Neural progenitor cell (in vitro differentiated cells): ENCODE results near the gene CD19. TPM values are rescaled to one million over a fixed set of nuclear protein-coding genes. Genes with fewer than 3 reads are reported as not detected.
"Not testable (repeated sequence)": the region's sequence is repeated elsewhere in the genome, so short reads cannot be mapped to it uniquely, and the experiment has no call there.

ENCODE experiments used
- DNase-seq: peaks from one replicate; pipeline ENCODE4 v3.0.0-alpha.2; 2016; ENCODE audit warnings: low spot score
- H2AFZ ChIP-seq: fragments of 200-600 bp; sonication (generic); replicated peaks from 2 replicates; pipeline ENCODE4 v1.6.1; 2016; ENCODE audit warnings: antibody characterized with exemption
- H3F3A ChIP-seq: fragments of 200-600 bp; sonication (generic); 2 replicates; pipeline ENCODE4 v1.6.1; 2016; ENCODE audit warnings: antibody characterized with exemption, low read depth
- H3K27ac ChIP-seq: fragments of 200-600 bp; sonication (generic); 2 replicates; pipeline ENCODE4 v1.5.1; 2016; ENCODE audit warnings: mild to moderate bottlenecking
- H3K27me3 ChIP-seq: fragments of 200-600 bp; sonication (generic); 2 replicates; pipeline ENCODE4 v1.6.1; 2016; ENCODE audit warnings: mild to moderate bottlenecking, moderate library complexity
- H3K36me3 ChIP-seq: fragments of 200-600 bp; sonication (generic); 2 replicates; pipeline ENCODE4 v1.5.1; 2016
- H3K4me1 ChIP-seq: fragments of 200-600 bp; sonication (generic); 2 replicates; pipeline ENCODE4 v1.6.1; 2016; ENCODE audit warnings: mixed run types
- H3K4me2 ChIP-seq: fragments of 200-600 bp; sonication (generic); 2 replicates; pipeline ENCODE4 v1.6.1; 2016
- H3K4me3 ChIP-seq: fragments of 200-600 bp; sonication (generic); 2 replicates; pipeline ENCODE4 v1.5.1; 2016
- H3K79me2 ChIP-seq: fragments of 200-600 bp; sonication (generic); 2 replicates; pipeline ENCODE4 v1.6.1; 2016; ENCODE audit warnings: low read depth
- H3K9ac ChIP-seq: fragments of 200-600 bp; sonication (generic); 2 replicates; pipeline ENCODE4 v1.6.1; 2016
- H3K9me3 ChIP-seq: fragments of 200-600 bp; sonication (generic); 2 replicates; pipeline ENCODE4 v1.5.1; 2016; ENCODE audit warnings: low read depth
- H4K20me1 ChIP-seq: fragments of 200-600 bp; sonication (generic); 2 replicates; pipeline ENCODE4 v1.6.1; 2016; ENCODE audit warnings: low read depth
- H3K27ac Mint-ChIP-seq: 3 replicates; pipeline ENCODE4 v1.8.0; 2021; ENCODE audit warnings: mixed read lengths
- H3K27me3 Mint-ChIP-seq: 2 replicates; pipeline ENCODE4 v1.8.0; 2022; ENCODE audit warnings: low read depth, mild to moderate bottlenecking, inconsistent platforms, moderate library complexity, mixed read lengths; ENCODE audit not compliant: insufficient read depth
- H3K36me3 Mint-ChIP-seq: 3 replicates; pipeline ENCODE4 v1.8.0; 2021; ENCODE audit warnings: mixed read lengths
- H3K4me1 Mint-ChIP-seq: 3 replicates; pipeline ENCODE4 v1.8.0; 2021; ENCODE audit warnings: mixed read lengths
- H3K4me3 Mint-ChIP-seq: 3 replicates; pipeline ENCODE4 v1.8.0; 2021; ENCODE audit warnings: mild to moderate bottlenecking, moderate library complexity, mixed read lengths
- H3K9me3 Mint-ChIP-seq: 3 replicates; pipeline ENCODE4 v1.8.0; 2020; ENCODE audit warnings: mixed read lengths
- EZH2 ChIP-seq: fragments of 200-600 bp; sonication (generic); IDR thresholded peaks from 2 replicates; pipeline ENCODE4 v1.6.1; 2017; ENCODE audit warnings: antibody characterized with exemption, mild to moderate bottlenecking, moderate library complexity
- EZH2phosphoT487 ChIP-seq: fragments of 200-600 bp; sonication (generic); IDR thresholded peaks from 2 replicates; pipeline ENCODE4 v1.6.1; 2017; ENCODE audit warnings: antibody characterized with exemption
- total RNA-seq: library from RNA; depleted of rRNA; stranded (reverse); fragments of >200 nt; gene quantifications from 2 replicates; pipeline ENCODE4 v1.2.3, GENCODE V29; 2015; ENCODE audit warnings: low replicate concordance
- TF ChIP-seq, protein P1 (sequence below): fragments of 200-600 bp; sonication (generic); IDR thresholded peaks from 2 replicates; pipeline ENCODE4 v1.5.1; 2017; ENCODE audit warnings: antibody characterized with exemption, mild to moderate bottlenecking

Gene CD19
- total RNA-seq, 1 donor from 2014 or later = not detected

DNA sequence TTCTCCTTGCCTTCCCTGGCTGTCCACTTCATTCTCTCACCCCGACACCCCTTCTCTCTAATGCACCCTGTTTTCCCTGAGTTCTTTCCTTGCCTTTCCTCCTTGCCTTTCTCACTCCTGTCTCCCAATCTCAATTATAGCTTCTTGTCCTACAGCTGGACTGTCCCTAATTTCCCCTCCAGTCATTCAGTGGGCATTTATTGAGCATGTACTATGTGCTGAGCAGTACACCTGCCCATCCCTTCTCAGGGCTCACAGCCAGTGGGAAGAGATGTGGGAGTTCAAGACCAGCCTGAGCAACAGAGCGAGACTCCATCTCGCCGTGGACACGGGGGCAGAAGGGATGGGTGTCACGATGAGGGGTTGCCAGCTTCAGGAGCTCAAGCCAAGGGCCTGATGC lies 47.7 kb upstream of the CD19 start:
- Mint-ChIP-seq H3K4me3 (no peak overlapping the region), H3K27me3 (peaks cover 10% of the 10 kb centered on the region), H3K9me3 (no peaks in the 10 kb centered on the region), H3K36me3 (no peaks in the 10 kb centered on the region), H3K27ac (peak overlapping the region; percentile 24), H3K4me1 (peaks cover 34% of the 10 kb centered on the region)
- Histone ChIP-seq H3K4me1 (peaks cover 12% of the 10 kb centered on the region), H4K20me1 (no peaks in the 10 kb centered on the region), H3F3A (peaks cover 22% of the 10 kb centered on the region), H3K9me3 (no peaks in the 10 kb centered on the region), H3K4me3 (no peak overlapping the region), H3K4me2 (no peak overlapping the region), H2AFZ (no peak overlapping the region), H3K27ac (no peak overlapping the region), H3K79me2 (peaks cover 4% of the 10 kb centered on the region), H3K27me3 (peaks cover 5% of the 10 kb centered on the region), H3K9ac (no peak overlapping the region), H3K36me3 (no peaks in the 10 kb centered on the region)
- no peak for DNase-seq
- no peak for TF ChIP-seq EZH2phosphoT487
- TF ChIP-seq, protein P1, sequence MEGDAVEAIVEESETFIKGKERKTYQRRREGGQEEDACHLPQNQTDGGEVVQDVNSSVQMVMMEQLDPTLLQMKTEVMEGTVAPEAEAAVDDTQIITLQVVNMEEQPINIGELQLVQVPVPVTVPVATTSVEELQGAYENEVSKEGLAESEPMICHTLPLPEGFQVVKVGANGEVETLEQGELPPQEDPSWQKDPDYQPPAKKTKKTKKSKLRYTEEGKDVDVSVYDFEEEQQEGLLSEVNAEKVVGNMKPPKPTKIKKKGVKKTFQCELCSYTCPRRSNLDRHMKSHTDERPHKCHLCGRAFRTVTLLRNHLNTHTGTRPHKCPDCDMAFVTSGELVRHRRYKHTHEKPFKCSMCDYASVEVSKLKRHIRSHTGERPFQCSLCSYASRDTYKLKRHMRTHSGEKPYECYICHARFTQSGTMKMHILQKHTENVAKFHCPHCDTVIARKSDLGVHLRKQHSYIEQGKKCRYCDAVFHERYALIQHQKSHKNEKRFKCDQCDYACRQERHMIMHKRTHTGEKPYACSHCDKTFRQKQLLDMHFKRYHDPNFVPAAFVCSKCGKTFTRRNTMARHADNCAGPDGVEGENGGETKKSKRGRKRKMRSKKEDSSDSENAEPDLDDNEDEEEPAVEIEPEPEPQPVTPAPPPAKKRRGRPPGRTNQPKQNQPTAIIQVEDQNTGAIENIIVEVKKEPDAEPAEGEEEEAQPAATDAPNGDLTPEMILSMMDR = no peak
- no peak for TF ChIP-seq EZH2

GRCh38 chr16:28886945-28887344 lies 44.8 kb upstream of the CD19 start:
- no peak overlapping the region for H3K27ac Mint-ChIP-seq
- Histone ChIP-seq H2AFZ (no peak overlapping the region), H3K4me3 (no peak overlapping the region), H3K9me3 (no peaks in the 10 kb centered on the region), H3K27me3 (no peaks in the 10 kb centered on the region), H3K9ac (no peak overlapping the region), H3K79me2 (no peaks in the 10 kb centered on the region), H4K20me1 (no peaks in the 10 kb centered on the region), H3K27ac (no peak overlapping the region), H3K36me3 (no peaks in the 10 kb centered on the region), H3F3A (no peaks in the 10 kb centered on the region), H3K4me2 (no peak overlapping the region), H3K4me1 (no peaks in the 10 kb centered on the region)
- DNase-seq = no peak
- H3K36me3 Mint-ChIP-seq = peaks cover under 1% of the 10 kb centered on the region
- no peaks in the 10 kb centered on the region for H3K9me3 Mint-ChIP-seq
- H3K27me3 Mint-ChIP-seq = peaks cover 7% of the 10 kb centered on the region
- peaks cover 22% of the 10 kb centered on the region for H3K4me1 Mint-ChIP-seq
- H3K4me3 Mint-ChIP-seq = no peak overlapping the region
- TF ChIP-seq EZH2 (no peak), EZH2phosphoT487 (no peak)
- TF ChIP-seq, protein P1 = no peak

- not testable (repeated sequence) for H3K9me3 ChIP-seq, H4K20me1 ChIP-seq, H3K9me3 Mint-ChIP-seq, H3K36me3 ChIP-seq, H2AFZ ChIP-seq, H3K79me2 ChIP-seq, DNase-seq, H3K4me2 ChIP-seq, H3F3A ChIP-seq, H3K27ac ChIP-seq, H3K4me3 Mint-ChIP-seq, H3K4me3 ChIP-seq, H3K27me3 Mint-ChIP-seq, H3K36me3 Mint-ChIP-seq, H3K9ac ChIP-seq, H3K27me3 ChIP-seq, H3K27ac Mint-ChIP-seq, H3K4me1 Mint-ChIP-seq, H3K4me1 ChIP-seq
These were observed 41.4 kb upstream of the CD19 start for GRCh38 chr16:28890355-28890754.

DNA sequence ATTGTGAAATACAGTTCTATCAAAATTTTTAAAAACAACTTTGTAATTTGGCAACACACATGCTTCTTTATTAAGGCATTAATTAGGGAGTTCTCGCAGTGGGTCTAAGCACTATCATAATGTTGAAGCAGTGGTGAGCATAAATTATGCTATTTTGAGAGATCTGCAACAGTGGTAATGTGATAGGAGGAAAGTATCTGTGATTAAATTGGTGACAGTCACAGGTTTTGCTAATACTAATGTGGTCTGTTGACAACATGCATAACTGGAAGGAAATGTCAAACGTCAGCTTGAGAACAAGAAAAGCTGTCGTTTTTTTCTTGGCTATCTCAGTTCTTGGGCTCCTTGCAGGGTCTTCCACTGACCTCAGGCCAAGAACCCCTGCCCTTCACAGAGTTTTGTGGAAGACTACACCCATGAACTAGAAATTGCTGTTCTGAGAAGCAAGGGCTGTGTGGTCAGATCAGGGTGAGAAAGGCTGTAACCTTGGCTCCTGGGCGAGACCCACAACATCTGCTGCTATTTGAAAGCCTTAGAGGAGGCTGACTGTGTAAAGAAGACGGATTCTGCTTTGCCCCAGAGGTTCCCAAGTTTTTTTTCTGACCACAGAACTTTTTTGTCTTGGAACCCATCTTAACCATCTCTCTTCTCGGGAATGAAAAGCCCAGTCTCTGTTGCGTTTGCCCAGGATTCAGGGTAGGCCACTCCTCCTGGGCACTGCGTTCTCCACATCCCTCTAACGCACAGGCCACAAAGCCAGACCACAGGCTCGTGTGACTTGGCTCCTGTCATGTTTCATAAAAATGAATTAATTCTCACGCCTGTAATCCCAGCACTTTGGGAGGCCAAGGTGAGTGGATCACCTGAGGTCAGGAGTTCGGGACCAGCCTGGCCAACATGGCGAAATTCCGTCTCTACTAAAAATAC lies 39.5 kb upstream of the CD19 start:
- H3K27ac ChIP-seq = no peak overlapping the region
- H3K9me3 ChIP-seq = no peaks in the 10 kb centered on the region
- no peak overlapping the region for H3K4me3 ChIP-seq
- Mint-ChIP-seq H3K27me3 (no peaks in the 10 kb centered on the region), H3K27ac (no peak overlapping the region), H3K4me1 (no peaks in the 10 kb centered on the region), H3K36me3 (peaks cover 2% of the 10 kb centered on the region), H3K9me3 (no peaks in the 10 kb centered on the region), H3K4me3 (no peak overlapping the region)
- H3K9ac ChIP-seq = no peak overlapping the region
- no peaks in the 10 kb centered on the region for H3K4me1 ChIP-seq
- H4K20me1 ChIP-seq = no peaks in the 10 kb centered on the region
- no peak overlapping the region for H2AFZ ChIP-seq
- no peaks in the 10 kb centered on the region for H3K27me3 ChIP-seq
- no peaks in the 10 kb centered on the region for H3K79me2 ChIP-seq
- TF ChIP-seq EZH2 (no peak), EZH2phosphoT487 (no peak)
- TF ChIP-seq, protein P1 = no peak
- no peaks in the 10 kb centered on the region for H3K36me3 ChIP-seq
- no peaks in the 10 kb centered on the region for H3F3A ChIP-seq
- no peak overlapping the region for H3K4me2 ChIP-seq
- no peak for DNase-seq
